MM.1S (cell line): ENCODE data around the gene SPAG16.

Source experiments
- DNase-seq: peaks from one replicate; pipeline ENCODE4 v3.0.0-alpha.2; 2015
- H2AFZ ChIP-seq: fragments of 300-600 bp; sonication (generic); 2 replicates; pipeline ENCODE4 v1.6.0; 2016; ENCODE audit warnings: antibody characterized with exemption, low read length
- H3F3A ChIP-seq: fragments of 300-600 bp; sonication (generic); 2 replicates; pipeline ENCODE4 v1.6.1; 2016; ENCODE audit warnings: mild to moderate bottlenecking, antibody characterized with exemption, low read length, moderate library complexity, mixed read lengths; ENCODE audit not compliant: insufficient read depth
- H3K27ac ChIP-seq: fragments of 300-600 bp; sonication (generic); 2 replicates; pipeline ENCODE4 v1.5.1; 2016; ENCODE audit warnings: mild to moderate bottlenecking, low read length
- H3K27me3 ChIP-seq: fragments of 300-600 bp; sonication (generic); replicated peaks from 2 replicates; pipeline ENCODE4 v1.6.0; 2016; ENCODE audit warnings: low read length; ENCODE audit not compliant: insufficient read depth
- H3K36me3 ChIP-seq: fragments of 300-600 bp; sonication (generic); replicated peaks from 2 replicates; pipeline ENCODE4 v1.6.1; 2016; ENCODE audit warnings: mild to moderate bottlenecking, low read length, mixed read lengths; ENCODE audit not compliant: insufficient read depth
- H3K4me1 ChIP-seq: fragments of 300-600 bp; sonication (generic); 2 replicates; pipeline ENCODE4 v1.6.1; 2016; ENCODE audit warnings: low read length, mixed read lengths
- H3K4me2 ChIP-seq: fragments of 300-600 bp; sonication (generic); 2 replicates; pipeline ENCODE4 v1.6.0; 2016; ENCODE audit warnings: low read depth, low read length
- H3K4me3 ChIP-seq: fragments of 300-600 bp; sonication (generic); 2 replicates; pipeline ENCODE4 v1.5.1; 2016; ENCODE audit warnings: low read length, mixed read lengths
- H3K79me2 ChIP-seq: fragments of 300-600 bp; sonication (generic); 2 replicates; pipeline ENCODE4 v1.6.1; 2016; ENCODE audit warnings: mixed run types, low read length, mixed read lengths
- H3K9ac ChIP-seq: fragments of 300-600 bp; sonication (generic); 2 replicates; pipeline ENCODE4 v1.6.1; 2016; ENCODE audit warnings: low read length, mixed read lengths
- H3K9me2 ChIP-seq: fragments of 300-600 bp; sonication (generic); replicated peaks from 2 replicates; pipeline ENCODE4 v1.6.1; 2016; ENCODE audit warnings: mild to moderate bottlenecking, low read length, mixed read lengths; ENCODE audit not compliant: insufficient read depth
- H3K9me3 ChIP-seq: fragments of 300-600 bp; sonication (generic); replicated peaks from 2 replicates; pipeline ENCODE4 v1.6.1; 2016; ENCODE audit warnings: mild to moderate bottlenecking, low read length, mixed read lengths; ENCODE audit not compliant: insufficient read depth
- H4K20me1 ChIP-seq: fragments of 300-600 bp; sonication (generic); 2 replicates; pipeline ENCODE4 v1.6.1; 2016; ENCODE audit warnings: mild to moderate bottlenecking, low read length, moderate library complexity, mixed read lengths; ENCODE audit not compliant: insufficient read depth
- EZH2 ChIP-seq: fragments of 300-600 bp; sonication (generic); optimal IDR thresholded peaks from 2 replicates; pipeline ENCODE3; 2017; ENCODE audit warnings: low read depth, mild to moderate bottlenecking, antibody characterized with exemption, low read length, mixed read lengths
- EZH2phosphoT487 ChIP-seq: fragments of 300-600 bp; sonication (generic); IDR thresholded peaks from 2 replicates; pipeline ENCODE4 v1.6.1; 2018; ENCODE audit warnings: antibody characterized with exemption, low read length
- TF ChIP-seq, protein P1 (sequence below): fragments of 300-600 bp; sonication (generic); IDR thresholded peaks from 2 replicates; pipeline ENCODE4 v1.5.1; 2016; ENCODE audit warnings: antibody characterized with exemption, low read length, mixed read lengths

SPAG16 gene

DNA sequence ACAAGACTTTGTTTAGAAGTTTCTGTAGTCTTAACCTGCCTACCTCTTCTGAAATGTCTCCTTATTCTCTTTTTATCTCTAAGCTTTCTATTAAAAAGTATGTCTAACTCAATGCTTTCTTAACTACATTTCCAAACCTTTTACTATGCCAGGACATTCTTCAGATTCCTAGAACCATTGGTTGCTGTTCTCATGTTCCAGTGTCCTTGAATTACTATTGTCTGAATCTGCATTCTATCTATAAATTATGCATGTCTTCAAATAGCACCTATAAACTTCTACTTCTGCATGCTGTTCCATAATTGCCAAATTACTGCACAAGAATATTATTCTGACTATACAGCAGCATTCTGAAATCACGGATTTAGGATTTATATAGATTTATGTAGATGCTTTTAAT lies 960.6 kb downstream of the SPAG16 start:
- H3K27me3 ChIP-seq: no peaks in the 10 kb centered on the region
- TF ChIP-seq, protein P1, sequence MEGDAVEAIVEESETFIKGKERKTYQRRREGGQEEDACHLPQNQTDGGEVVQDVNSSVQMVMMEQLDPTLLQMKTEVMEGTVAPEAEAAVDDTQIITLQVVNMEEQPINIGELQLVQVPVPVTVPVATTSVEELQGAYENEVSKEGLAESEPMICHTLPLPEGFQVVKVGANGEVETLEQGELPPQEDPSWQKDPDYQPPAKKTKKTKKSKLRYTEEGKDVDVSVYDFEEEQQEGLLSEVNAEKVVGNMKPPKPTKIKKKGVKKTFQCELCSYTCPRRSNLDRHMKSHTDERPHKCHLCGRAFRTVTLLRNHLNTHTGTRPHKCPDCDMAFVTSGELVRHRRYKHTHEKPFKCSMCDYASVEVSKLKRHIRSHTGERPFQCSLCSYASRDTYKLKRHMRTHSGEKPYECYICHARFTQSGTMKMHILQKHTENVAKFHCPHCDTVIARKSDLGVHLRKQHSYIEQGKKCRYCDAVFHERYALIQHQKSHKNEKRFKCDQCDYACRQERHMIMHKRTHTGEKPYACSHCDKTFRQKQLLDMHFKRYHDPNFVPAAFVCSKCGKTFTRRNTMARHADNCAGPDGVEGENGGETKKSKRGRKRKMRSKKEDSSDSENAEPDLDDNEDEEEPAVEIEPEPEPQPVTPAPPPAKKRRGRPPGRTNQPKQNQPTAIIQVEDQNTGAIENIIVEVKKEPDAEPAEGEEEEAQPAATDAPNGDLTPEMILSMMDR: no peak
- no peak for TF ChIP-seq EZH2
- TF ChIP-seq EZH2phosphoT487: no peak

DNA sequence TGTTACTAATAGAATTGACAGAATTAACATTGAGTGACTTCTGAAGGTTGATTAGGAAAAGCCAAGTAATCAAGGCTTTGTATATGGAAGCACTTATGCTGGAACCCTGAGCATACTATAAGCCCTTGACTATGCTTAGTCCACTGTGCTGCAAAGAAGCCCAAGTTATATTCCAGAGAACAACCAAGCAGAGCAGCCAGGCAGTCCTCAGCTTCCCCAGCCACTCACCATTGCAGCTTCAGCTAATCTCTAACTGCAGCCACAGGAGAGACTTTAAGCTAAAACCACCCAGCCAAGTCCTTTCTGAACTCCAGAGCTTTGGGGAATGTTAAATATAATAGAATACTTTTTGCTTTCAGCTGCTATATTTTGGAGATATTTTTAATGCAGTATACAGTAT lies 962.2 kb downstream of the SPAG16 start:
- no peaks in the 10 kb centered on the region for H3K36me3 ChIP-seq
- no peaks in the 10 kb centered on the region for H3K9me2 ChIP-seq
- H3K4me3 ChIP-seq: no peak overlapping the region
- H3K27me3 ChIP-seq: no peaks in the 10 kb centered on the region
- no peak overlapping the region for H3K4me2 ChIP-seq
- H4K20me1 ChIP-seq: no peaks in the 10 kb centered on the region
- DNase-seq: no peak
- no peak overlapping the region for H3K9ac ChIP-seq
- no peak overlapping the region for H2AFZ ChIP-seq
- H3K79me2 ChIP-seq: no peaks in the 10 kb centered on the region
- no peaks in the 10 kb centered on the region for H3K4me1 ChIP-seq
- H3F3A ChIP-seq: no peaks in the 10 kb centered on the region
- H3K27ac ChIP-seq: no peak overlapping the region
- TF ChIP-seq, protein P1: no peak
- TF ChIP-seq EZH2 (no peak), EZH2phosphoT487 (no peak)
- no peaks in the 10 kb centered on the region for H3K9me3 ChIP-seq

More for the DNA sequence above, 960.6 kb downstream of the SPAG16 start:
- no peak overlapping the region for H3K4me2 ChIP-seq
- H3K27ac ChIP-seq: no peak overlapping the region
- no peak overlapping the region for H3K9ac ChIP-seq
- DNase-seq: no peak
- no peaks in the 10 kb centered on the region for H3F3A ChIP-seq
- no peaks in the 10 kb centered on the region for H3K9me3 ChIP-seq
- no peak overlapping the region for H2AFZ ChIP-seq
- H4K20me1 ChIP-seq: no peaks in the 10 kb centered on the region
- no peaks in the 10 kb centered on the region for H3K4me1 ChIP-seq
- H3K36me3 ChIP-seq: no peaks in the 10 kb centered on the region
- no peak overlapping the region for H3K4me3 ChIP-seq
- no peaks in the 10 kb centered on the region for H3K9me2 ChIP-seq
- no peaks in the 10 kb centered on the region for H3K79me2 ChIP-seq

DNA sequence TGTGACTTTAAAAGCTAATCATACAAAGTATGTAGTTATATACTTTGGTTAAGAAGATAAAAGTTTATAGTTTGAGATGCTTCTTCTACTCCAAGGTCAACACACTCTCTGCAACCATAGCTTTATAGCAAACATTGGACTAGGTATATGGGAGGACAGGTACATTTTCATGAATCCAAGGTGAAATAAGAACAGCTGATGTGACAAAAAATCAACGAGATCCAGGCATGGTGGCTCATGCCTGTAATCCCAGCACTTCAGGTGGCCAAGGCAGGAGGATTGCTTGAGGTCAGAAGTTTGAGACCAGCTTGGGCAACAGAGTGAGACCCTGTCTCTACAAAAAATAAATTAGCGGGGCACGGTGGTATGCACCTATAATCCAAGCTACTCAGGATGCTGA lies 963.3 kb downstream of the SPAG16 start:
- Histone ChIP-seq H3F3A (no peaks in the 10 kb centered on the region), H3K4me3 (no peak overlapping the region), H3K4me1 (no peaks in the 10 kb centered on the region), H3K9ac (no peak overlapping the region), H3K27me3 (no peaks in the 10 kb centered on the region), H3K79me2 (no peaks in the 10 kb centered on the region), H2AFZ (no peak overlapping the region), H4K20me1 (no peaks in the 10 kb centered on the region), H3K9me3 (no peaks in the 10 kb centered on the region), H3K27ac (no peak overlapping the region), H3K36me3 (no peaks in the 10 kb centered on the region), H3K4me2 (no peak overlapping the region), H3K9me2 (no peaks in the 10 kb centered on the region)
- DNase-seq: no peak
- no peak for TF ChIP-seq EZH2phosphoT487
- TF ChIP-seq, protein P1: no peak
- TF ChIP-seq EZH2: no peak
